HepG2 (cell line): ENCODE data around the gene MS4A14.

ENCODE experiments used
- CHD4 ChIP-seq: fragments of 200-600 bp; sonication (generic); IDR thresholded peaks from 2 replicates; pipeline ENCODE4 v1.7.0; 2017; ENCODE audit warnings: mild to moderate bottlenecking, low read length, borderline replicate concordance
- CREB1 ChIP-seq, 2 experiments: fragments of 450-650 bp in 1 of 2; IDR thresholded peaks; 2 replicates each; pipeline ENCODE4 v1.6.1; 2016 to 2017; ENCODE audit warnings: control low read depth in 1 of 2, mild to moderate bottlenecking in 1 of 2, missing compliant biosample characterization in 1 of 2, missing genetic modification characterization in 1 of 2
- E2F5 ChIP-seq: sonication (generic); formaldehyde crosslinking; conservative IDR thresholded peaks from 2 replicates; pipeline ENCODE4 v1.4.0; 2020; ENCODE audit warnings: missing genetic modification reagents
- HNRNPLL ChIP-seq: fragments of 200-400 bp; formaldehyde crosslinking; IDR thresholded peaks from 2 replicates; pipeline ENCODE4 v1.6.1; 2017; ENCODE audit warnings: mild to moderate bottlenecking, low read depth, low read length; ENCODE audit not compliant: poor library complexity, severe bottlenecking
- HOMEZ ChIP-seq: IDR thresholded peaks from 2 replicates; pipeline ENCODE4 v1.6.1; 2016; ENCODE audit warnings: low read depth
- HOXA7 ChIP-seq: sonication (generic); formaldehyde crosslinking; IDR thresholded peaks from 2 replicates; pipeline ENCODE4 v1.8.1; 2022; ENCODE audit warnings: mild to moderate bottlenecking, missing genetic modification reagents, moderate library complexity
- KDM5A ChIP-seq: fragments of 200-600 bp; sonication (generic); IDR thresholded peaks from 2 replicates; pipeline ENCODE4 v1.7.0; 2018; ENCODE audit warnings: antibody characterized with exemption, mild to moderate bottlenecking, low read length, borderline replicate concordance
- KLF13 ChIP-seq: sonication (generic); formaldehyde crosslinking; IDR thresholded peaks from 2 replicates; pipeline ENCODE4 v1.4.0; 2020; ENCODE audit warnings: mild to moderate bottlenecking, missing genetic modification reagents
- POGK ChIP-seq: sonication (generic); formaldehyde crosslinking; conservative IDR thresholded peaks from 2 replicates; pipeline ENCODE4 v1.8.0; 2022; ENCODE audit warnings: mild to moderate bottlenecking, moderate library complexity, missing genetic modification reagents
- POLR2AphosphoS5 ChIP-seq: IDR thresholded peaks from 2 replicates; pipeline ENCODE4 v1.6.1; 2012; ENCODE audit warnings: low read depth, low read length
- RFX5 ChIP-seq: IDR thresholded peaks from 2 replicates; pipeline ENCODE4 v1.6.1; 2011; ENCODE audit warnings: low read depth, low read length, improper control_type of control experiment
- ZNF282 ChIP-seq: fragments of 450-650 bp; IDR thresholded peaks from 2 replicates; pipeline ENCODE4 v1.6.1; 2018; ENCODE audit not compliant: partially characterized antibody
- TF ChIP-seq, protein P1 (sequence below): sonication (generic); formaldehyde crosslinking; IDR thresholded peaks from 2 replicates; pipeline ENCODE4 v1.5.0; 2020; ENCODE audit warnings: mild to moderate bottlenecking, missing genetic modification reagents, moderate library complexity
- TF ChIP-seq, protein P2 (sequence below): sonication (generic); formaldehyde crosslinking; IDR thresholded peaks from 2 replicates; pipeline ENCODE4 v1.4.0; 2020; ENCODE audit warnings: mild to moderate bottlenecking, low read depth, missing genetic modification reagents

DNA sequence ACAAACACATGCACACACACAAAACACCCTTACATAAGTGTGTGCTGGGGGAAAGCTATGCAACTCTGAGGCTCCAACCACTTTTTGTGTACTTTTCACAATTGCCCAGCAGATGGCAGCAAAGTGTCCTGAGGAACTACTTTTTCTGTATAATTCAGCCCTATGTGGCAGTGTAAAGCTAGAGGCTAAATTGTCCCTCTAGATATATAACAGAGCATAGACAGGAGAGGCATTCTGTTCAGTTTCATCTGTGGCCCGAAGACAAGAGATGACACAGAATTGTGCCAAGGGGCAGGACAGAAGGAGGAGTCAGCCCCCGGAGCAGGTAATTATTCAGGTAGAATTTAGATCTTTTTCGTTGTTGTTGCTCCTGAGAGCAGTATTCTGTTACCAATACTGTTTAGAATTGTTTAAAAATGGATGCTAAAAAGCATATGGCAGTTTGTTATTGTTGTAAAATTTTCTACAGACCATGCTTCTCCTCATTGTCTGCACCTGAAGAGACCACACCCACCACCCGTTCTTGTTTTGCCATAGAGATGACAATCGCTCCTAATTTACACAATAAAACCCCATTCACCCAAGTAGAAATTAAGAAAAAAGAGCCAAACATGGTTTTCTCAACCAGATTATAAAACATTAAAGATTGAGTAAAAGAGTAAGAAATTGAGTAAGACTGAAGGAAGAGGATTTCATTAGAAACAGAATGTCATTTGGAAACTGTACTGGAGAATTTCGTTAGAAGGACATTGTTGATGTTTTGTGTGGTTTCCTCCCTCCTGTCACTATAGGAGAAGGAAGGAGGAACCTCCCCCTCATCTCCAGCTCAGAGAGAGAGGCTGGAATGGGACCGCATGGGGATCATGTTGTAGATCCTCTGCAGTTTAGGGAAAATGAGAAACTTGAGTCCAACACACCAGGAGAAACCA is 32.5 kb upstream of the MS4A14 start:
- no peak for TF ChIP-seq ZNF282
- TF ChIP-seq HOMEZ (CRISPR knock-in tag) = no peak
- TF ChIP-seq, protein P1, sequence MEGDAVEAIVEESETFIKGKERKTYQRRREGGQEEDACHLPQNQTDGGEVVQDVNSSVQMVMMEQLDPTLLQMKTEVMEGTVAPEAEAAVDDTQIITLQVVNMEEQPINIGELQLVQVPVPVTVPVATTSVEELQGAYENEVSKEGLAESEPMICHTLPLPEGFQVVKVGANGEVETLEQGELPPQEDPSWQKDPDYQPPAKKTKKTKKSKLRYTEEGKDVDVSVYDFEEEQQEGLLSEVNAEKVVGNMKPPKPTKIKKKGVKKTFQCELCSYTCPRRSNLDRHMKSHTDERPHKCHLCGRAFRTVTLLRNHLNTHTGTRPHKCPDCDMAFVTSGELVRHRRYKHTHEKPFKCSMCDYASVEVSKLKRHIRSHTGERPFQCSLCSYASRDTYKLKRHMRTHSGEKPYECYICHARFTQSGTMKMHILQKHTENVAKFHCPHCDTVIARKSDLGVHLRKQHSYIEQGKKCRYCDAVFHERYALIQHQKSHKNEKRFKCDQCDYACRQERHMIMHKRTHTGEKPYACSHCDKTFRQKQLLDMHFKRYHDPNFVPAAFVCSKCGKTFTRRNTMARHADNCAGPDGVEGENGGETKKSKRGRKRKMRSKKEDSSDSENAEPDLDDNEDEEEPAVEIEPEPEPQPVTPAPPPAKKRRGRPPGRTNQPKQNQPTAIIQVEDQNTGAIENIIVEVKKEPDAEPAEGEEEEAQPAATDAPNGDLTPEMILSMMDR (CRISPR knock-in tag) = peak; percentile 78
- TF ChIP-seq POGK (CRISPR knock-in tag) = no peak
- no peak for TF ChIP-seq CREB1 (IDR thresholded peaks at IDR 0.05)
- TF ChIP-seq CREB1 (CRISPR knock-in tag; IDR thresholded peaks at IDR 0.05) = no peak
- TF ChIP-seq CHD4 = no peak
- no peak for TF ChIP-seq POLR2AphosphoS5
- TF ChIP-seq RFX5 = no peak
- no peak for TF ChIP-seq HOXA7 (CRISPR knock-in tag)
- TF ChIP-seq, protein P2, sequence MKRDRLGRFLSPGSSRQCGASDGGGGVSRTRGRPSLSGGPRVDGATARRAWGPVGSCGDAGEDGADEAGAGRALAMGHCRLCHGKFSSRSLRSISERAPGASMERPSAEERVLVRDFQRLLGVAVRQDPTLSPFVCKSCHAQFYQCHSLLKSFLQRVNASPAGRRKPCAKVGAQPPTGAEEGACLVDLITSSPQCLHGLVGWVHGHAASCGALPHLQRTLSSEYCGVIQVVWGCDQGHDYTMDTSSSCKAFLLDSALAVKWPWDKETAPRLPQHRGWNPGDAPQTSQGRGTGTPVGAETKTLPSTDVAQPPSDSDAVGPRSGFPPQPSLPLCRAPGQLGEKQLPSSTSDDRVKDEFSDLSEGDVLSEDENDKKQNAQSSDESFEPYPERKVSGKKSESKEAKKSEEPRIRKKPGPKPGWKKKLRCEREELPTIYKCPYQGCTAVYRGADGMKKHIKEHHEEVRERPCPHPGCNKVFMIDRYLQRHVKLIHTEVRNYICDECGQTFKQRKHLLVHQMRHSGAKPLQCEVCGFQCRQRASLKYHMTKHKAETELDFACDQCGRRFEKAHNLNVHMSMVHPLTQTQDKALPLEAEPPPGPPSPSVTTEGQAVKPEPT (CRISPR knock-in tag) = no peak
- no peak for TF ChIP-seq HNRNPLL
- TF ChIP-seq KDM5A = no peak
- TF ChIP-seq KLF13 (CRISPR knock-in tag) = no peak
- TF ChIP-seq E2F5 (CRISPR knock-in tag) = no peak
